ENCODE measurements around the gene PPP1R10. TPM values are rescaled to one million over a fixed set of nuclear protein-coding genes. Genes with fewer than 3 reads are reported as not detected.

The PPP1R10 gene
- total and polyA plus RNA-seq, 2 experiments from 2014 or later = 34.5 to 38.6 TPM

DNA sequence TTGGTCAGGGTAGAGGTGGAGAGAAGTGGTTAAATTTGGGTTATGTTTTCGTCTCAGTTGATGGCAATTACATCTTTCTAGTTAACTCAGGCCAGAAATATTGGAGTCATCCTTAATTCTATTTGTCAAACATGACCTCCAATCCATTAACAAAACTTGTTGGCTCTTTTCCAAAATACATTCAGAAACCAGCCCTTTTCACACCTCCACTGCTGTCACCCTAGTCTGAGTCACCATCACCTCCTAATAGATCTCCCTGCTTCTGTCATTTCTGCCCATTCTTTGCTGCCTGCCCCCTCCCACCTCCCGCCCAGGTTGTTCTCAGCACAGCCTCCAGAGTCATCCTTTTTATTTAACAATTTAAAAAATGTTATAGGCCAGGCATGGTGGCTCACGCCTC is 48.8 kb downstream of the PPP1R10 start:
- H3K36me3 ChIP-seq (replicated peaks; ENCODE audit: insufficient read depth, low read depth) = no peaks in the 10 kb centered on the region
- WGBS (ENCODE audit: low lambda C conversion rate, missing lambda C conversion rate) = 76% methylated on average over 3 of the region's 3 CpGs
- H3K4me2 ChIP-seq = no peak overlapping the region
- no peaks in the 10 kb centered on the region for H3K9me2 ChIP-seq (replicated peaks; ENCODE audit: insufficient read depth)
- H3K79me2 ChIP-seq = peaks cover 14% of the 10 kb centered on the region
- no peak overlapping the region for H3K27ac ChIP-seq
- H3K4me3 ChIP-seq = no peak overlapping the region
- H3K27me3 ChIP-seq = no peaks in the 10 kb centered on the region
- TF ChIP-seq EZH2phosphoT487 (IDR thresholded peaks at IDR 0.05; ENCODE audit: low read depth, severe bottlenecking, unreplicated experiment) = no peak
- TF ChIP-seq, protein P1, sequence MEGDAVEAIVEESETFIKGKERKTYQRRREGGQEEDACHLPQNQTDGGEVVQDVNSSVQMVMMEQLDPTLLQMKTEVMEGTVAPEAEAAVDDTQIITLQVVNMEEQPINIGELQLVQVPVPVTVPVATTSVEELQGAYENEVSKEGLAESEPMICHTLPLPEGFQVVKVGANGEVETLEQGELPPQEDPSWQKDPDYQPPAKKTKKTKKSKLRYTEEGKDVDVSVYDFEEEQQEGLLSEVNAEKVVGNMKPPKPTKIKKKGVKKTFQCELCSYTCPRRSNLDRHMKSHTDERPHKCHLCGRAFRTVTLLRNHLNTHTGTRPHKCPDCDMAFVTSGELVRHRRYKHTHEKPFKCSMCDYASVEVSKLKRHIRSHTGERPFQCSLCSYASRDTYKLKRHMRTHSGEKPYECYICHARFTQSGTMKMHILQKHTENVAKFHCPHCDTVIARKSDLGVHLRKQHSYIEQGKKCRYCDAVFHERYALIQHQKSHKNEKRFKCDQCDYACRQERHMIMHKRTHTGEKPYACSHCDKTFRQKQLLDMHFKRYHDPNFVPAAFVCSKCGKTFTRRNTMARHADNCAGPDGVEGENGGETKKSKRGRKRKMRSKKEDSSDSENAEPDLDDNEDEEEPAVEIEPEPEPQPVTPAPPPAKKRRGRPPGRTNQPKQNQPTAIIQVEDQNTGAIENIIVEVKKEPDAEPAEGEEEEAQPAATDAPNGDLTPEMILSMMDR (IDR thresholded peaks at IDR 0.05; ENCODE audit: poor library complexity) = no peak
- no peak for TF ChIP-seq EZH2 (IDR thresholded peaks at IDR 0.05; ENCODE audit: borderline replicate concordance)
- peaks cover 17% of the 10 kb centered on the region for H3K4me1 ChIP-seq (ENCODE audit: insufficient read depth)
- DNase-seq (ENCODE audit: low spot score) = no peak
- peaks cover 13% of the 10 kb centered on the region for H4K20me1 ChIP-seq (ENCODE audit: insufficient read depth, poor library complexity, severe bottlenecking)
- H3K9me3 ChIP-seq (ENCODE audit: low read depth) = no peaks in the 10 kb centered on the region
- H2AFZ ChIP-seq = no peak overlapping the region

DNA sequence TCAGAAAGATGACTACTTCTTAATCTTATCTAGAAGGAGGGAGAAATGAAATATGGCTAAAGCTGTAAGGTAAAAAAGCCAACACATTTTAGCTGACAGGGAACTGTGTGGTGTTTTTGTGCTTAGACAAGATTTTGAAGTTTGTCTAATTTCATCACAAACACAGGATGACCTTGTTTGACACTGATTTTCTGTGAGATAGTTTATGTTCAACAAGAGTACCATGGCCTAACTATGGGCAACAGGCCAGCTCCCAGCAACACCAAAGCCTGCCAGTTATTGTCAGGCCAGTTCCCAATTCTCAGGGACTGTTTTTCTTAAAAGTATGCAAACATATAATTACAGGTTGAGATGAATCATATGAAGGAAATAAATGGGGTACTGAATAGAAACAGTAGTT is 51.3 kb downstream of the PPP1R10 start:
- peaks cover 2% of the 10 kb centered on the region for H3K79me2 ChIP-seq
- H3K36me3 ChIP-seq (replicated peaks; ENCODE audit: insufficient read depth, low read depth) = no peaks in the 10 kb centered on the region
- H3K9me2 ChIP-seq (replicated peaks; ENCODE audit: insufficient read depth) = no peaks in the 10 kb centered on the region
- no peaks in the 10 kb centered on the region for H3K9me3 ChIP-seq (ENCODE audit: low read depth)
- no peak overlapping the region for H3K27ac ChIP-seq
- DNase-seq (ENCODE audit: low spot score) = no peak
- no peak overlapping the region for H3K4me3 ChIP-seq
- H4K20me1 ChIP-seq (ENCODE audit: insufficient read depth, poor library complexity, severe bottlenecking) = no peaks in the 10 kb centered on the region
- TF ChIP-seq, protein P1 (IDR thresholded peaks at IDR 0.05; ENCODE audit: poor library complexity) = no peak
- no peak for TF ChIP-seq EZH2phosphoT487 (IDR thresholded peaks at IDR 0.05; ENCODE audit: low read depth, severe bottlenecking, unreplicated experiment)
- no peak overlapping the region for H3K4me2 ChIP-seq
- no peaks in the 10 kb centered on the region for H3K27me3 ChIP-seq
- H3K4me1 ChIP-seq (ENCODE audit: insufficient read depth) = peaks cover 6% of the 10 kb centered on the region
- no peak overlapping the region for H2AFZ ChIP-seq

- H2AFZ ChIP-seq = no peak overlapping the region
- no peaks in the 10 kb centered on the region for H3K9me3 ChIP-seq (ENCODE audit: low read depth)
- no peak overlapping the region for H3K4me3 ChIP-seq
- peaks cover 13% of the 10 kb centered on the region for H3K79me2 ChIP-seq
- H3K27me3 ChIP-seq = no peaks in the 10 kb centered on the region
- peaks cover 1% of the 10 kb centered on the region for H4K20me1 ChIP-seq (ENCODE audit: insufficient read depth, poor library complexity, severe bottlenecking)
- no peaks in the 10 kb centered on the region for H3K9me2 ChIP-seq (replicated peaks; ENCODE audit: insufficient read depth)
- no peak for DNase-seq (ENCODE audit: low spot score)
- no peak overlapping the region for H3K4me2 ChIP-seq
- no peak overlapping the region for H3K27ac ChIP-seq
- TF ChIP-seq, protein P1 (IDR thresholded peaks at IDR 0.05; ENCODE audit: poor library complexity) = no peak
- no peak for TF ChIP-seq EZH2 (IDR thresholded peaks at IDR 0.05; ENCODE audit: borderline replicate concordance)
- TF ChIP-seq EZH2phosphoT487 (IDR thresholded peaks at IDR 0.05; ENCODE audit: low read depth, severe bottlenecking, unreplicated experiment) = no peak
- no peaks in the 10 kb centered on the region for H3K36me3 ChIP-seq (replicated peaks; ENCODE audit: insufficient read depth, low read depth)
- WGBS (ENCODE audit: low lambda C conversion rate, missing lambda C conversion rate) = 100% methylated on average over 1 of the region's 1 CpG
- H3K4me1 ChIP-seq (ENCODE audit: insufficient read depth) = no peaks in the 10 kb centered on the region
These were observed 52.9 kb downstream of the PPP1R10 start for GRCh38 chr6:30564114-30564513.

Measured in hepatocyte (in vitro differentiated cells).